Activated naive CD4-positive, alpha-beta T cell treated with anti-CD3 and anti-CD28 coated beads, Interleukin-2, amount 10 ng/mL, durations not matched to agents 7 days and 5 days (primary cell): ENCODE results near the gene CRHR1.
A peak's percentile ranks its signal among the peaks of the same experiment; 100 is the strongest.

Source experiments
- CTCF ChIA-PET: fragments of 350-600 bp; sonication (Branson Sonifier 250); formaldehyde crosslinking; loops from one replicate; lab custom pipeline; 2021; ENCODE audit warnings: antibody characterized with exemption; lab: Charles Lee
- DNase-seq: peaks from one replicate; pipeline ENCODE4 v3.0.0-alpha.2; 2020
- H3K27ac Mint-ChIP-seq: one replicate; pipeline ENCODE4 v1.8.0; 2021; ENCODE audit warnings: mild to moderate bottlenecking, moderate library complexity, mixed read lengths
- H3K27me3 Mint-ChIP-seq: one replicate; pipeline ENCODE4 v1.8.0; 2021; ENCODE audit warnings: mild to moderate bottlenecking, mixed read lengths
- H3K36me3 Mint-ChIP-seq: one replicate; pipeline ENCODE4 v1.8.0; 2021; ENCODE audit warnings: mixed read lengths
- H3K4me1 Mint-ChIP-seq: one replicate; pipeline ENCODE4 v1.8.0; 2021; ENCODE audit warnings: mixed read lengths
- H3K4me3 Mint-ChIP-seq: one replicate; pipeline ENCODE4 v1.8.0; 2021; ENCODE audit warnings: mild to moderate bottlenecking, moderate library complexity, mixed read lengths
- H3K9me3 Mint-ChIP-seq: one replicate; pipeline ENCODE4 v1.8.0; 2021; ENCODE audit warnings: mixed read lengths

Gene CRHR1

GRCh38 chr17:45845376-45846185 lies 61.5 kb downstream of the CRHR1 start:
- Mint-ChIP-seq H3K27me3 (peaks cover 8% of the 10 kb centered on the region), H3K27ac (peak overlapping the region; percentile 14), H3K4me3 (no peak overlapping the region), H3K4me1 (no peaks in the 10 kb centered on the region), H3K9me3 (no peaks in the 10 kb centered on the region), H3K36me3 (no peaks in the 10 kb centered on the region)
- CTCF ChIA-PET = no interaction called here
- DNase-seq = no peak

GRCh38 chr17:45846223-45846622 lies 62.1 kb downstream of the CRHR1 start:
- no peak overlapping the region for H3K4me3 Mint-ChIP-seq
- CTCF ChIA-PET = no interaction called here
- H3K27me3 Mint-ChIP-seq = peaks cover 15% of the 10 kb centered on the region
- H3K27ac Mint-ChIP-seq = no peak overlapping the region
- no peaks in the 10 kb centered on the region for H3K36me3 Mint-ChIP-seq
- no peaks in the 10 kb centered on the region for H3K9me3 Mint-ChIP-seq
- no peaks in the 10 kb centered on the region for H3K4me1 Mint-ChIP-seq
- DNase-seq = no peak

- CTCF ChIA-PET = no interaction called here
- Mint-ChIP-seq H3K36me3 (no peaks in the 10 kb centered on the region), H3K4me1 (no peaks in the 10 kb centered on the region), H3K27me3 (peaks cover 19% of the 10 kb centered on the region), H3K27ac (no peak overlapping the region), H3K4me3 (no peak overlapping the region), H3K9me3 (no peaks in the 10 kb centered on the region)
- no peak for DNase-seq
Observed at GRCh38 chr17:45846646-45847045, 62.5 kb downstream of the CRHR1 start.

DNA sequence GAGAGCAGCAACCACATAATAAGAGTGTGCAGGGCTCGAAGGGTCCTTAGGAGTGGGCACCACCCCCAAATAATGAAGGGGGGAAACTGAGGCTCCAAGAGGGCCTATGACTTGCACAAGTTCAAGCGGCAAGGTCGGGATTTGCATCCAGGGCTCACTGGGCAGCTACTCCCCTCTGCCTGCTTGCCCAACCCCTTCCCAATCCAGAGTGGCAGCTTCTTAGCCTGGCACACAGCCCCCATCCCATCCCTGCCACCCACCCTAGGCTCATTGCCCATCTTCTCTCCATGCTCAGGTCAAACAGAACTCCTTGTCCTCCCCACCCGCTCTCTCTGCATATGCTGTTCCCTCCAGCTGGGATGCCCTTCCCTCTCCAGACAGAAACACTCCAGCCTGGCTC lies 63.0 kb downstream of the CRHR1 start:
- Mint-ChIP-seq H3K27me3 (peaks cover 24% of the 10 kb centered on the region), H3K9me3 (no peaks in the 10 kb centered on the region), H3K4me3 (no peak overlapping the region), H3K27ac (no peak overlapping the region), H3K4me1 (no peaks in the 10 kb centered on the region), H3K36me3 (no peaks in the 10 kb centered on the region)
- CTCF ChIA-PET = no interaction called here
- DNase-seq = no peak

DNA sequence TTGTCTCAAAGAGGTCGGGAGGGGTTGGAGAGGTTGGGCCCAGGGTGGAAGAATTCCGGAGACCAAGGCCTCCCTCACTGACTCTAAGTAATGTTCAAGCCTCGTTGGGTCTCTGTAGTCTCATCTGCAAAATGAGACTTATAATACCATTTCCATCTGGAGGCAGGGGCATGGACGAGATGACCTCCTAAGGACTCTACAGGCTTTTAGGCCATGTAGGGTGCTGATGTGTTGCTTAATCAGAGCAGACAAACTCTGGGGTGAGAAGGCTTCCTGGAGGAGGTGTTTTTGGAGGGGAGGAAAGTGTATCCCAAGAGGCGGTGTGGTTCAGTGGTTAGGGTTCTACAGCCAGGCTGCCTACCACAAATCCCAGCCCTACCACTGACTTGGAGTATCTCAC lies 63.6 kb downstream of the CRHR1 start:
- H3K9me3 Mint-ChIP-seq = no peaks in the 10 kb centered on the region
- peaks cover 25% of the 10 kb centered on the region for H3K27me3 Mint-ChIP-seq
- H3K4me1 Mint-ChIP-seq = no peaks in the 10 kb centered on the region
- H3K4me3 Mint-ChIP-seq = no peak overlapping the region
- H3K27ac Mint-ChIP-seq = no peak overlapping the region
- no peaks in the 10 kb centered on the region for H3K36me3 Mint-ChIP-seq
- no peak for DNase-seq
- CTCF ChIA-PET = no interaction called here

DNA sequence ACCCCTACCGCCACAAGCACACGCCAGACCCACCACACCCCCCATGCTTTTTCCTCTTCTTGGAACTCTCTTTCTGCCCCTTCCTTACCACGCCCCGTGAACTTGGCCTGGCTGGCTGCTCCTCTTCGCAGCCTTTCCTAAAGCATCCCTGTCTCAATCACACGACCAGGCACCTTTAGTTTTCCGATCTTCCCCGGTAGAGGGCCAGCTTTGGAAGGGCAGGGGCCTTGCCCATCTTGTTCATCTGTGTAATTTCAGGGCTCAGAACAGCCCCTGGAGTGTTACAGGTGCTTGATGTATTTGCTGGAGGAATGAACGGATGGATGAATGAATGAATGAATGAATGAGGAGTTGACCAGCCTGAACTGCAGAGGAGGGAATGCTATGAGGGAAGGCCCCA lies 64.3 kb downstream of the CRHR1 start:
- Mint-ChIP-seq H3K36me3 (no peaks in the 10 kb centered on the region), H3K27ac (no peak overlapping the region), H3K27me3 (peaks cover 26% of the 10 kb centered on the region), H3K4me3 (no peak overlapping the region), H3K4me1 (no peaks in the 10 kb centered on the region), H3K9me3 (no peaks in the 10 kb centered on the region)
- CTCF ChIA-PET = no interaction called here
- DNase-seq = no peak

DNA sequence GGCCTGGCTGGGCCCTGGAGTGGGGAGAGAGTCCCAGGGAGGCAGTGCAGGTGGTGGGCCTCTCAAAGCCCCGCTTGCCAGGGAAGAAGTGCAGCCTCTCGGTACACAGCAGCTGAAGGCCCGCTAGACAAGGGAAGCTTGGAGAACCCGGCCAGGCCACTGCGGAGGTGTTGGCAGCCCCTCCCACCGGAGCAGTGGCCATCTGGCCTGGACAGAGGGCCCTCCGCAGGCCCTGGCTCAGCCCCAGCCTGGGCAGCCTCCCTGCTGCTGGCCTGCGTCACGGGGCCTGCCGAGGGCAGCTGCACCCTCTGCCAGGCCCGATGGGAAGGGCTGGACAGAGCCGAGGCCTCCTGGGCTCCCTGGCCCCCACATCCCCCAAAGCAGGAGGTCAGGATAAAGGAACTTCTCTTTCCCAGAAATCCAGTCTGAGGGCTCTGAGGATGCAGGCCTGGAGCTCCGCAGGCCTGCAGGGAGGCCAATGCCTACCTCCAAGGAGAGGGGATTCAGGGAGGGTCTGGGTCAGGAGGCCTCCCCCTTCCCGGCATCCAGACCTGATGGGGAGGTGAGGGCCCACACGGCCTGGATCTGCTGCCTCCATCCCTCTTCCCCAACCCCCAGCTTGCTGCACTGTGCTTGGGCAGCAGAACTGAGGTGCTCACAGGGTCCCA lies 64.9 kb downstream of the CRHR1 start:
- CTCF ChIA-PET = no interaction called here
- Mint-ChIP-seq H3K9me3 (no peaks in the 10 kb centered on the region), H3K27ac (no peak overlapping the region), H3K4me1 (no peaks in the 10 kb centered on the region), H3K27me3 (peaks cover 32% of the 10 kb centered on the region), H3K36me3 (no peaks in the 10 kb centered on the region), H3K4me3 (no peak overlapping the region)
- no peak for DNase-seq

DNA sequence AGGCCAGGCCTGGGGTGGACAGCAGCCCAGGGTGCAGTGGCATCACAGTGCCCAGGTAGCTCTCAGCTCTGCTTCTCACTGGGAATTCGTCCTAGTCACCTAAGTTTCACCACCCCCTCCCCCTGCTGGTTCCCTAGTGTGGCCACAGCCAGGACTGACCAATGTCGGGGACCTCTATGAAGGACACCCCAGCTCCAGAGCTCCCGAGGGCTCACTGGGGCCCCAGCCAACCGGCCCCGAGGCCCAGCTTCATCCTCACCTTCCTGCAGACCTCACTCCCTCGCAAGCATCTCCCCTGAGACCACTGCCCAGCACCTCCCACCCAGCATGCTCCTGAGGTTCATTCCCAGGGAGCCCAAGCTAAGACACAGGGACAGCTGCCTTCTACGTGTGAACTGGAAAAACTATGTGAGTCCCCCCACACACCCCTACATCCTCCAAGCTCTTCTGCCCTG lies 65.4 kb downstream of the CRHR1 start:
- no peaks in the 10 kb centered on the region for H3K4me1 Mint-ChIP-seq
- no peak overlapping the region for H3K27ac Mint-ChIP-seq
- no peaks in the 10 kb centered on the region for H3K9me3 Mint-ChIP-seq
- DNase-seq = no peak
- peaks cover 37% of the 10 kb centered on the region for H3K27me3 Mint-ChIP-seq
- CTCF ChIA-PET = no interaction called here
- no peaks in the 10 kb centered on the region for H3K36me3 Mint-ChIP-seq
- H3K4me3 Mint-ChIP-seq = no peak overlapping the region

DNA sequence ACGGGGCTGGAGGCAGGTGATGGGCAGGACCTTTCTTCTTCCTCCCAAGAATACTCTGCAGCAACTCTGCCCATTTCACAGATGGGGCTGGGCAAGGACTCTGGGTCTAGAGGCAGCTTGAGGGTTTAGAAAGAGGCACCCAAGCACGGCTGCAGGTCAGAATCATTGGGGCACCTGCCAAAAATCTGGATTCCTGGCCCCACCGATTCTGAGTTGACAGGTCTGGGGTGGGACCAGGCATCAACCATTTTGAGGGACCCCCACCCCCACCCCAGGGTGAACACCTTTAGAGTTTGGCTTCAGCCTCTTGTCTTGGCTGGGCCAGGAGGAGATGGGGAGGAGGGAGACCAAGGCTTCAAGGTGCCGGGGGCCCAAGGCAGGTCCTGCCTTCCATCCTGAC lies 65.9 kb downstream of the CRHR1 start:
- Mint-ChIP-seq H3K27me3 (peaks cover 40% of the 10 kb centered on the region), H3K27ac (no peak overlapping the region), H3K36me3 (no peaks in the 10 kb centered on the region), H3K4me1 (no peaks in the 10 kb centered on the region), H3K9me3 (no peaks in the 10 kb centered on the region), H3K4me3 (no peak overlapping the region)
- DNase-seq = no peak
- CTCF ChIA-PET = interaction anchor here (1.4 kb wide), 1 partner anchor 19 kb away, joined by 4 read pairs; no protein-coding TSS in a partner anchor

GRCh38 chr17:45850468-45850867 lies 66.3 kb downstream of the CRHR1 start:
- Mint-ChIP-seq H3K27ac (no peak overlapping the region), H3K9me3 (no peaks in the 10 kb centered on the region), H3K36me3 (no peaks in the 10 kb centered on the region), H3K4me1 (no peaks in the 10 kb centered on the region), H3K27me3 (peaks cover 43% of the 10 kb centered on the region), H3K4me3 (no peak overlapping the region)
- CTCF ChIA-PET = interaction anchor here (1.4 kb wide), 1 partner anchor 19 kb away, joined by 4 read pairs; no protein-coding TSS in a partner anchor
- DNase-seq = no peak

DNA sequence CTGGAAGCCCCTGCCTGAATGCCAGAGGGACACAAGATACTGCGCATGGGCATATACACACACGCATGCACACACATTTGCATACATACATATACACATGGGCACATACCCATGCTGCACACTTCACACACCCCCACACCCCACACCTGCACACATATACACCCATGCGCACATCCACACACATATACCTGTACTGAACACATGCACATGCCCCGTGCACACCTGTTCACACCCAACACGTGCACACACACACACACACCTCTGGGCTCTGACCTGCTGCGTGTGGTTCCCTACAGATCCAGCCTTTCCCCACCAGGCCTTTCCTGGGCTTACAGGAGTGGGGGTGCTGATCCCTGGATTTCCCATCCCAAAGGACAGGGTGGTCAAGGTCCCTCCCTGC lies 66.9 kb downstream of the CRHR1 start:
- no peak overlapping the region for H3K27ac Mint-ChIP-seq
- no peaks in the 10 kb centered on the region for H3K36me3 Mint-ChIP-seq
- DNase-seq = no peak
- no peak overlapping the region for H3K4me3 Mint-ChIP-seq
- CTCF ChIA-PET = interaction anchor here (1.4 to 2.2 kb wide), 2 partner anchors 20 to 211 kb away, joined by 4 to 13 read pairs; no protein-coding TSS in a partner anchor
- H3K27me3 Mint-ChIP-seq = peaks cover 43% of the 10 kb centered on the region
- no peaks in the 10 kb centered on the region for H3K4me1 Mint-ChIP-seq
- no peaks in the 10 kb centered on the region for H3K9me3 Mint-ChIP-seq

DNA sequence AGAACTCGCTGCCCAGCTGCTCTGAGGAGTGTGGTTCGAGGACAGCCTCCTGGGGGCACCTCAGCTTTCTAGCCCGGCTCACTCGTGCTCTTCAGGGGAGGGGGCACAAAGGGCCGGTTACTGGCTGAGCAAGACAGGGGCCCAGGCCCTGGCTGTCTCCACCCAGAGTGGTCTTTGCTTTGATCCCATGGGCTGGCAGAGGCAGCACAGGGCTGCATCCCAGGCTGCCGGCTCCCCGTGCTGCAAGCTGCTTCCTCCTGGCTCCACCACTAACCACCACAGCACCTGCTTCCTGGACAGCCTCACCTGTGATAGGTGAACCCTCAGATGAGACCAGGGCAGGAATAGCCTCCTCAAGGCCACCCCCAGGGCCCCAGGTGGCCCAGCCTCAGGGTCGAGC lies 67.3 kb downstream of the CRHR1 start:
- Mint-ChIP-seq H3K4me1 (no peaks in the 10 kb centered on the region), H3K36me3 (no peaks in the 10 kb centered on the region), H3K27me3 (peaks cover 43% of the 10 kb centered on the region), H3K27ac (no peak overlapping the region), H3K4me3 (no peak overlapping the region), H3K9me3 (no peaks in the 10 kb centered on the region)
- CTCF ChIA-PET = interaction anchor here (0.9 to 2.2 kb wide), 5 partner anchors 9 to 211 kb away, joined by 3 to 13 read pairs (median 4); no protein-coding TSS in a partner anchor
- no peak for DNase-seq

DNA sequence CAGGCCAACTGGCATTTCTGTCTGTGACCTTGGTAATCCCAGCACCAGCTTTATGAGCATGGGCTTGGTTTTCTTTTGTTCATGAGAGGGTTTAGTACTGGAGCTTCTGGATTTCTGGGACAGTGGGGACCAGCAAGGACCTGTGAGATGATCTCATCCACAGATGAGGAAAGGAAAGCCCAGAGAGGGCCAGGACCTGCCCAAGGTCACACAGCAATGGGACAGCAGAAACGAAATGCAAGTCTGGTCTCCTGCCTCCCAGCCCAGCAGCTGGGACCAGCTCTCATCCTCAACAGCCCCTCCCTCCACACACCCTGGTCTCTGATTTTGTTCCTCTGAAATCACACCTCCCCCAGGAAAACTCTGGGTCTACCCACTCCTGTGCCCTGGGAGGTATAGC lies 67.8 kb downstream of the CRHR1 start:
- DNase-seq = no peak
- no peak overlapping the region for H3K27ac Mint-ChIP-seq
- no peaks in the 10 kb centered on the region for H3K4me1 Mint-ChIP-seq
- no peaks in the 10 kb centered on the region for H3K36me3 Mint-ChIP-seq
- H3K27me3 Mint-ChIP-seq = peaks cover 43% of the 10 kb centered on the region
- CTCF ChIA-PET = interaction anchor here (0.7 to 2.2 kb wide), 8 partner anchors 9 to 220 kb away, joined by 3 to 13 read pairs (median 3); no protein-coding TSS in a partner anchor
- no peak overlapping the region for H3K4me3 Mint-ChIP-seq
- no peaks in the 10 kb centered on the region for H3K9me3 Mint-ChIP-seq

DNA sequence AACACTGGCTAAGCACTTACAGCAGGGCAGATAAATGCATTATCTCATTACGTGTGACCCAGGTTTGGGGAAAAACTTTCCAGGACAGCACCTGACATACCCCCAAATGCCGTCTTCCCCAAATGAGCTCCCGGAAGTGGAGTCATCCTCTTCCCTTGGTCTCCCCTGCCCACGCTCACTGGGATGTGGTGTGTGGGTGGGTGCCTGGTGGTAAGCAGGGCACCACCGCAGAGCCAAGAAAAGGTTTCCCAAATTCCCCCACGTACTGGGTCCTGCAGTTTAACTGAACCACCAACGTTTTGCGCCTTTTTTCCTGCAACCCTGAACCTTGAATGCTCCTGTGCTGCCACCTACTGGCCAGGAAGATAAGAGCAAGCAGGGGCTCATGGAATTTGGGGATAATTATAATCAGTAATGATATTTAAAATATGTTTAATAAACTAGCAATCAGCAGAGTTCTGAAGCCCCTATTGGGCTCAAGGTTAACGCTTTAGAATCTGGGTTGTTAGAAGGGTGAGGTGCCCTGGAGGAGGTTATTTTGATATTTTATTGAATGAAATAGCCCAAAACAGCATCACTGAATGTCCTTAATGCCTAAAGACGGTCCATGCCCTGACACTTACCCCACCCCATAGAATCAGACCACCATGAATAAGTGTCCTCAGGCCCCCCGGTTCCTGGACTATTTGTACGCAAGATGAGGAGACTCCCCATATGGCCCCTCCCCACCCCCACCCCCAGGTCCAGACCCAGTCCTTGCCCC lies 68.6 kb downstream of the CRHR1 start:
- H3K4me3 Mint-ChIP-seq = no peak overlapping the region
- H3K9me3 Mint-ChIP-seq = no peaks in the 10 kb centered on the region
- H3K27me3 Mint-ChIP-seq = peaks cover 43% of the 10 kb centered on the region
- H3K36me3 Mint-ChIP-seq = no peaks in the 10 kb centered on the region
- DNase-seq = peak; percentile 70
- CTCF ChIA-PET = interaction anchor here (0.7 to 2.2 kb wide), 7 partner anchors 21 to 221 kb away, joined by 3 to 13 read pairs (median 3); no protein-coding TSS in a partner anchor
- H3K27ac Mint-ChIP-seq = no peak overlapping the region
- no peaks in the 10 kb centered on the region for H3K4me1 Mint-ChIP-seq
